Activated T-helper 2 cell treated with anti-CD3 and anti-CD28 coated beads, Interferon-gamma antibody, Interleukin-2, Interleukin-4, amounts not matched to agents 10 μg/mL and 5 μg/mL and 100 μg/mL, durations not matched to agents 14 hours and 24 hours and 36 hours (primary cell): ENCODE results near the gene MYOZ1. TPM values are rescaled to one million over a fixed set of nuclear protein-coding genes. Genes with fewer than 3 reads are reported as not detected.

Experiments used
- DNase-seq: peaks from one replicate; pipeline ENCODE4 v3.0.0; 2021; ENCODE audit warnings: low spot score
- H3K27ac Mint-ChIP-seq: one replicate; pipeline ENCODE4 v1.8.0; 2021; ENCODE audit warnings: mixed read lengths
- H3K27me3 Mint-ChIP-seq: one replicate; pipeline ENCODE4 v1.8.0; 2021; ENCODE audit warnings: low read depth, mixed read lengths
- H3K36me3 Mint-ChIP-seq: one replicate; pipeline ENCODE4 v1.8.0; 2021; ENCODE audit warnings: low read depth, mixed read lengths
- H3K4me1 Mint-ChIP-seq: one replicate; pipeline ENCODE4 v1.8.0; 2021; ENCODE audit warnings: low read depth, mixed read lengths
- H3K4me3 Mint-ChIP-seq: one replicate; pipeline ENCODE4 v1.8.0; 2021; ENCODE audit warnings: low read depth, mild to moderate bottlenecking, moderate library complexity, mixed read lengths
- H3K9me3 Mint-ChIP-seq: one replicate; pipeline ENCODE4 v1.8.0; 2021; ENCODE audit warnings: mixed read lengths
- intact Hi-C: fragments of 100-400 bp; cut with micrococcal nuclease; formaldehyde crosslinking; loops from one replicate; pipeline ENCODE4 v1.15.1; 2023
- total RNA-seq: library from RNA; stranded (reverse); gene quantifications from 2 replicates; pipeline ENCODE4 v1.2.3, GENCODE V29; 2022

MYOZ1 gene
- total RNA-seq, 1 donor from 2014 or later: not detected

DNA sequence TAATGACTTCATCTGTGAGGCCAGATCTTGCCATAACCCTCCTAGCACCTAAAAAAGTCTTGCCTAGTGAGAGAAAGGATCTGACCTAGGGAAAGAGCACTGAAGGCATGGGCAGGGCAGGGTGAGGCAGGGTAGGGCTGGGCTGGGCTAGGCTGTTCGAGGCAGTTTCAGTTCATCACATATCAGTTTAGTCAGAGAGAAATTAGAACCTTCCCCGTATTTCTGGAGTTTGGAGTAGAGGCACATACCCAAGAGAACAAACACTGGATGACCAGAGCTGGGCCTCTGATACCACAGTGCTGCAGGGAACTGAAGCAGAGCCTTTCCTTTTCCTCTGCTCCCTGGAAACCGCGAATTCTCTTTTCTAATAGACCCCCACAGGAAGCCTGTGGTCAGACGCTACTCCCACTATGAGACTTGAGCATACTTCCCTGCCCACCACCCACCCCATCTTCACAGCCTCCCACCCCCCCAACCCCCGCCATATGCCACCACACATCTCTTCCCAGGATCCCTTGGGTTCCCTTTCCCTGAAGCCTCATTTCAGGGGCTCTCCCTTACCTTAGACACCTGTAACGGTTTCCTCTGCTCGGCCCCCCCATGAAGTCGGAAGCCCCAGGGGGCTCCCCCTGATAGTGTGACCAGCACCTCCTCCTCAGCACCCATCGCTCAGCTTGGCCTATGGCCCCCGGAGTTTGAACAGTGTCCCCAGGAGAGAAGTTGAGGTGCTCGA is 14.1 kb upstream of the MYOZ1 start:
- intact Hi-C loops: no loop called here
- Mint-ChIP-seq H3K9me3 (no peaks in the 10 kb centered on the region), H3K4me1 (peaks cover 6% of the 10 kb centered on the region), H3K27ac (no peak overlapping the region), H3K36me3 (no peaks in the 10 kb centered on the region), H3K4me3 (no peak overlapping the region), H3K27me3 (no peaks in the 10 kb centered on the region)
- DNase-seq: no peak

DNA sequence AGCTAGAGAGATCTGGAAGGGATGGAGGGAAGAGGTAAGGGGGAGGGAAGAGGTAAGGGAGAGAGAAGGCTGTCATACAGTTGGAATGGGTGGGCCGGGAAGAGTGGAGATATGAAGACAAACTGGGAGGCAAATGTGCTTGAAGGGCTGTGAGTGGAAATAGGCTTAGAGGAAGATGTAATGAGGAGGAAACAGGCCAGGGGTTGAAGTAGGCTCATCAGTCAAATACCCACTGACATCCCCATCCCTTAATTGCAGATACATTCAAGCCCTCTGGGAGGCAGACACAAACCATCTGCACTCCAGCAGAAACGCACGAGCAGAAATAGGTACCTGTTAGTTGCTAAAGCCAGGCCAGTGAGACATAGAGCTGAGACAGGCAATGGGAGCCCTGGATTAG is 12.4 kb upstream of the MYOZ1 start:
- intact Hi-C loops: no loop called here
- peaks cover 6% of the 10 kb centered on the region for H3K4me1 Mint-ChIP-seq

DNA sequence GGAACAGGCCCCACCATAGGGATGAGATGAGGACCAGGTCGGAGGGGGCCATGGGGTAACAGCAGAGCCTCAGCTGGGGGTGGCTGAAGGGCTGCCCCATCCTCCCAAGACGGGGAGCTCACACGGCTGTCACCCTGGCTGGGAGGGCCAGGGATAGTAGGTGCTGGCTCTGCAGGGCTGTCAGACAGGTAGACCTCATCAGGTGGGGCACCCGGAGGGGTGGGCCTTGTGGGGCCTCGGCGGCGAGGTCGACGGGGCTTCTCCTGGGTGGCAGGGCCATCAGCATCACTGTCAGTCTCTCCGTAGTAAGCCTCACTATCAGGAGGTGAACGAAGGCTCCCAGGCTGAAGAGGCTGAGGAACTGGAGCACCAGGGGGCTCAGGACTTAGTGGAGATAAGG is 11.9 kb upstream of the MYOZ1 start:
- Mint-ChIP-seq H3K27ac (no peak overlapping the region), H3K27me3 (no peaks in the 10 kb centered on the region), H3K36me3 (no peaks in the 10 kb centered on the region), H3K4me3 (no peak overlapping the region), H3K9me3 (no peaks in the 10 kb centered on the region), H3K4me1 (peaks cover 6% of the 10 kb centered on the region)
- intact Hi-C loops: no loop called here
- no peak for DNase-seq

More for the DNA sequence above, 12.4 kb upstream of the MYOZ1 start:
- Mint-ChIP-seq H3K9me3 (no peaks in the 10 kb centered on the region), H3K27me3 (no peaks in the 10 kb centered on the region), H3K4me3 (no peak overlapping the region), H3K36me3 (no peaks in the 10 kb centered on the region), H3K27ac (no peak overlapping the region)
- DNase-seq: no peak

DNA sequence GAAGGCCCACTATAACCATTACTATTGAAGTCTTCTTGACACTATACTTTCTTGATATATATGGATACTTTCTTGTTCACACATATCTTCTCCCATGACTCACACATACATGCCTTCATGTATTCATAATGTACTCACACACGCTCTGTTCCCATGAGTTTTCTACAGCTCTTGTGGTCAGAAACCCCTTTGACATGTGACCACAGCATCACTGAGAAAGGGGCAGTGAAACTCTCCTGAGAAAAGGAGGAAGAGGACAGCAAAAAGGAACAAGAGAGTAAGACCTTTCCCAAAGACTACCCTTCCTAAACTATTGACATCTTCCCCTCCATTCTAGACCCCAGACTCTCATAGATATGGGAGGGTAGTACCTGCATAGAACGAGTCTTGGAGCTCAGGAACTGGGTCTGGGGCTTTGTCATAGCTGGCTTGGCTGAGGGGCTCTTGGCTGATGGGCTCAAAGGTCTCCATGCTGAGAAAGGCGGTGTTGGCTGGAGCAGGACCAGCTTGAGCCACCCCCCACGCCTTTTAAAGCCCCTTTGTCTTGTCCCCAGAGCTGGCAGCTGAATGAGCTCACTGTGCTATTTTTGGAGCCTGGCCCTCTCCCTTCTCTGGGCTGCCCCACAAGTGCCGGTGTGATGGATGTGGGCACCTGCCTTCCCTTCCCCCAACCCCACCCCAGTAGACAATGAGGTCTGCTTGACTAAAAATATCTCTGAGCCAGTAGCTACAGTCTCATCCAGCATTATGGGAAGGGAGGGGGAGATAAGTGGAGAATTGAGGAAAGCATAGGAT is 9.5 kb upstream of the MYOZ1 start:
- Mint-ChIP-seq H3K9me3 (no peaks in the 10 kb centered on the region), H3K27ac (no peak overlapping the region), H3K4me1 (peaks cover 6% of the 10 kb centered on the region), H3K27me3 (no peaks in the 10 kb centered on the region), H3K4me3 (no peak overlapping the region), H3K36me3 (no peaks in the 10 kb centered on the region)
- no peak for DNase-seq
- intact Hi-C loops: no loop called here

DNA sequence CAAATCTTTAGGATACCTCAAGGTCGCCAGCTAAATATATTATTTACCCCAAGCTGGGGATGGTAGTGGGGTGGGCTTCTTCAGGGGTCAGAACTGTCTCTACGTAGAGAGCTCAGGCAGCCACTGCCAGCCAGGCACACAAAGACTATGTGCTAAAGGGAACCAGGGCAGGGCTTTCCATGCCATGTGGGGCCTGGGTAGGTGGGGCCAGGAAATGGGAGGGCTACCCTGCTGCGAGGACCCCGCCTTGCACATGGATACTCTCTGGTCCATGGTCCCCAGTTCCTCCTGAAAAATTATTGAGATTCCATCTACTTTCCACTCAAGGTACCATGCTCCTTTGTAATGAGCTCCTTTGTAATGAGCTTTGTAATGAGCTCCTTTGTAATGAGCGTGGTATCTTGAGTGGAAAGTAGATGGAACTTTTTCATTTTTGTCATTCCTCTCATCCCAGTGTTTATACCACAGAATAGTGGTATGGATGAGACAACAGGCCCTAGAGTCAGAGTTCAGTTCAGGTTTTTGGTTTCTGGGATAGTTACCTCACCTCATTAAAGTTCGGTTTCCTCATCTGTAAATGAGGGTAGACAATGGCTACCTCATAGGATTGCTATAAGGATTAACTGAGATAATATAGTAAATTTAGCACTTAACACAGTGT is 8.7 kb upstream of the MYOZ1 start:
- H3K27ac Mint-ChIP-seq: no peak overlapping the region
- H3K4me3 Mint-ChIP-seq: no peak overlapping the region
- DNase-seq: no peak
- H3K9me3 Mint-ChIP-seq: no peaks in the 10 kb centered on the region
- H3K36me3 Mint-ChIP-seq: no peaks in the 10 kb centered on the region
- peaks cover 7% of the 10 kb centered on the region for H3K4me1 Mint-ChIP-seq
- H3K27me3 Mint-ChIP-seq: peaks cover 3% of the 10 kb centered on the region
- intact Hi-C loops: loop anchor here (10.0 kb wide), 1 partner anchor 295 kb away; the partner anchor contains the start of gene CFAP70

DNA sequence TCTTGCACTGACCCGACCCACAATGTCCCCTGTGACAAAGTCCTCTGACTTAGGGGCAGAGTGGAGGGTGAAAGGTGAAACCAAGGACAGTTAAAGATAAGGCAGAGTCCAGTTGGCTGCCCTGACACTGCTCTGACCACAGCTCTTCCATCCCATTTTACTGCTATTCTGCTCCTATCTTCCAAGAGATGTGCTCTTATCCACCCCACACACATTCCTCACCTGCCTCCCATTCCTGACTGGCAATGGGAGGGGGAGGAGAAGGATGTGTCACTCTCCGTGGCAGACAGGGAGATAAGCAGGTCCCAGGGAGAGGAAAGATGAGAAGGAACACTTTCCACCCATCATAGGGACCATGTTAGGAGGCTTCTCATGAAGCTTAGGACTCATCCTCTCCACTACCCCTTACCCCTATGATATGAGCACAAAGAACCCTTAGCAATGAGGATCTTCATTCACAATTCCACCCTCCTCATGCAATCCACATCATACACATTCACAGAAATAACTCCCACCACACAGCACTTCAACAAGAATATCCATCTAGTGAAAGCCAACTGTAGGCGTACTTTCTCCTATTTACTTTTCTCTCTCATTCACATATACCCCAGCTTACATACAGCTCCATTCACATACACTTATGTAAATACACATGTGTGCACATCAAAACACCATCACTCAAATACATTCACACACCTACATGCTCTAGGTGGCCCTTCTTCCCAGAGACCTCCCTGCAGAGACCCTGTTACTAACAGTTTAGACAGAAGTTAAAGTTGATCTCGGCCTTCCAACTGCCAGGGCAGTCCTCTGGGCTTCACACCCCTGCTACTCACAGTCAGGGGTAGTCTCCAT is 7.9 kb upstream of the MYOZ1 start:
- peaks cover 6% of the 10 kb centered on the region for H3K27me3 Mint-ChIP-seq
- H3K4me1 Mint-ChIP-seq: peaks cover 16% of the 10 kb centered on the region
- no peak overlapping the region for H3K27ac Mint-ChIP-seq
- no peaks in the 10 kb centered on the region for H3K36me3 Mint-ChIP-seq
- intact Hi-C loops: loop anchor here (10.0 kb wide), 1 partner anchor 294 kb away; the partner anchor contains the start of gene CFAP70
- no peak overlapping the region for H3K4me3 Mint-ChIP-seq
- no peak for DNase-seq
- no peaks in the 10 kb centered on the region for H3K9me3 Mint-ChIP-seq

DNA sequence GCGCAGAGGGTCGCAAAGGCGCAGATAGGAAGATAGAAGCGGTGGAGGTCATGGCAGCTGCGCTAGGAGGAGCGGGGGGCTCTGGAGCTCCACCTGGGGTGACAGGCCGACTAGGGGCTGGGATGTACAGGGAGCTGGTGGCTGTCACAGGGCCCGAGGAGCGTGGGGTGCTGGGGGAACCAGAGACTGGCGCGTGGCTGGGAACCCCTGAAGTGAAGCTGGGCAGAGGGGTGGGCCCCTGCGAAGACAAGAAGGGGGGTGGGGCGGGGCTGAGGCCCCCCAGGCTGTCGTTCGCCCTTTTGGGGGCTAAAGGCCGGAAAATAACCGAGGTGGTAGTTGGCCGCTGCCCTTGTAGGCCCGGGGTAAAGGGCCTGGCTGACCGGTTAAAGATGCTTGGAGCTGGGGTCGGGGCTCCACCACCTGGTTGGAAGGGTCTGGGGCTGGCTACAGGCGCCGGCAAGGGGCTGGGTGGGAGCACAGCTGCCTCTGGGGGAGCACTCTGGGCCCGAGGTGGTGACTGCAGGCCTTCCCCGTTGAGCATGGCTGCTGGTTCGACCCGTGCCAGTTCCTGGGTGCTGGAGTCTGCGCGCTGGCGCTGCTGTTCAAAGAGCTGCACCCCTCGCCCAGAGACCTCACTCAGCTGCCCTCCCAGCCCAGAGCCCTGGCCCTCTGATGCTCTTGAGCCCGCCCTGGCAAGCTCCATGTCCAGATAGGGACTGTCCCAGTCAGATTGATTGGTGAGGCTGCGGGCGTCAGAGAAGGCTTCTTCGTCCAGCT is 6.8 kb upstream of the MYOZ1 start:
- DNase-seq: no peak
- Mint-ChIP-seq H3K36me3 (no peaks in the 10 kb centered on the region), H3K27me3 (peaks cover 6% of the 10 kb centered on the region), H3K27ac (no peak overlapping the region), H3K4me1 (peaks cover 22% of the 10 kb centered on the region), H3K9me3 (no peaks in the 10 kb centered on the region), H3K4me3 (peak overlapping the region; percentile 56)
- intact Hi-C loops: loop anchor here (10.0 kb wide), 1 partner anchor 293 kb away; the partner anchor contains the start of gene CFAP70

DNA sequence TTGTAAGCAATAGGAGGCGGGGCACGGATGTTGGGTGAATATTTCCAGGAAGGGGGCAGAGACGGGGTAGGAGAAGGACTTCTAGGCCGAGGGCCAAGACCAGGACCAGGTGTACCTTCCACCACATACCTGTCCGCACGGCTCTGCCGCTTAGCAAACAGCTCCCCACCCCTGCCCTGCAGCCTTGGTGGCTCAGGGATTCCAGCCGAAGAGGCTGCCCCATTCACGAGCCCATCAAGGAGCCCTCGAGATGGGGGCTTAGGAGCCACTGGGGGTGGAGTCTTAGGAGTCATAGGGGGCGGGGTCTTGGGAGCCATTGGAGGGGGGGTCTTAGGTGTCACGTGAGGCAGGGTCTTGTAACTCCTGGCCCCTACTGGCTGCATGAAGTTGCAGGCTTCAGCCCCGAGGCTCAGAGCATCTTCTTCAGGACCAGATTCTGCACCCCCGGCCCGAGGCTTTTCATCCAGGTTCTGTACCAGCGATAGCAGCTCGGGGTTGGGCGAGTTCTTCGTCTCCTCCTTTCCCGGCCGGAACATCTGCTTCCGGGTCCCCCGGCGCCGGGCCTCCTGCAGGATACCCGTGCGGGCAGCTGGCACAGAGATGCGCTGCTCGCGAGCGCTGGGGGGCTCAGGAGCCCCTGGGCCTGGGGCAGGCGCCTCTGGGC is 6.1 kb upstream of the MYOZ1 start:
- intact Hi-C loops: loop anchor here (10.0 kb wide), 1 partner anchor 293 kb away; the partner anchor contains the start of gene CFAP70
- H3K4me1 Mint-ChIP-seq: peaks cover 22% of the 10 kb centered on the region
- DNase-seq: no peak
- peaks cover 6% of the 10 kb centered on the region for H3K27me3 Mint-ChIP-seq
- H3K36me3 Mint-ChIP-seq: no peaks in the 10 kb centered on the region
- H3K27ac Mint-ChIP-seq: no peak overlapping the region
- no peaks in the 10 kb centered on the region for H3K9me3 Mint-ChIP-seq
- peak overlapping the region; percentile 56 for H3K4me3 Mint-ChIP-seq

DNA sequence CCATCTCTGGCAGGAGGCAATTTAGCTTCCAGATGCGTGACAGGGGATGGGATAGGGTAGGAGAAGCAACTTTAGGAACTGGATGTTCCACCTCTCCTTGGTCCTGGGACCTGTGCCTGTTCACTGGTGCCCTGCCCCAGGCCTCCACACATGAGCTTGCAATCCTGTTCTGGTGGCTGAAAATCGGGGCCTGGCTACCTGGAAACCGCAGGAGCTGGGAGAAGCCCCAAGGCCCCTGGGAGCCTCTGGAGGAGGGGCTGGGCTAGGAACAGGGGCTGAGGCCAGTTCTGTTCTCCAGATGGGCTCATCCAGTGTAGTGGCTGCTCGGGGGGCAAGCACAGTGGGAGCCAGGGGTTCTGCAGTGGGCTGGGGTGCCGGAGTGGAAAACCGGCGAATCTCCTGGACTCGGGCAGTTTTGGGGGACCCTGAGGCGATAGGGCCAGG is 5.3 kb upstream of the MYOZ1 start:
- Mint-ChIP-seq H3K4me3 (no peak overlapping the region), H3K27ac (no peak overlapping the region), H3K36me3 (no peaks in the 10 kb centered on the region), H3K27me3 (peaks cover 6% of the 10 kb centered on the region), H3K4me1 (peaks cover 22% of the 10 kb centered on the region), H3K9me3 (no peaks in the 10 kb centered on the region)
- intact Hi-C loops: loop anchor here (10.0 kb wide), 1 partner anchor 292 kb away; the partner anchor contains the start of gene CFAP70
- DNase-seq: no peak

DNA sequence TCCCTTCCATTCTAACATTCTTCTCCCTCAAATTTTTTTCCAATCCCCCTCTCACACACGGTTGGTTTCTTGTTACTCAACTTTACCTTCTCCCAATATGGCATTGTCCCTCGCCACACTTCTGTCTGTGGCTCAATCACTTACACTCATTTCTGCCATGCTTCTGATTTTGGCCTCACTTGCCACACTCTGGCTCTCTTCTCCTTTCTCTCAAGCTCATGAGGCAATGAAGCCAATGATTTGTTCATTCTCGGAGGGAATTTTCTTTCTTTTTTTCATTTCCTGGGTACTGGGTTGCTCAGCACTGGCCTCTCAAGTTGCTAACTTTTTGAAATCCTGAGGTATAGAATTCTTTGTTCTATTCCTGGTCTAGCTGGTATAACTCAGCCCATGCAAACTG is 4.0 kb upstream of the MYOZ1 start:
- peaks cover 20% of the 10 kb centered on the region for H3K4me1 Mint-ChIP-seq
- DNase-seq: no peak

DNA sequence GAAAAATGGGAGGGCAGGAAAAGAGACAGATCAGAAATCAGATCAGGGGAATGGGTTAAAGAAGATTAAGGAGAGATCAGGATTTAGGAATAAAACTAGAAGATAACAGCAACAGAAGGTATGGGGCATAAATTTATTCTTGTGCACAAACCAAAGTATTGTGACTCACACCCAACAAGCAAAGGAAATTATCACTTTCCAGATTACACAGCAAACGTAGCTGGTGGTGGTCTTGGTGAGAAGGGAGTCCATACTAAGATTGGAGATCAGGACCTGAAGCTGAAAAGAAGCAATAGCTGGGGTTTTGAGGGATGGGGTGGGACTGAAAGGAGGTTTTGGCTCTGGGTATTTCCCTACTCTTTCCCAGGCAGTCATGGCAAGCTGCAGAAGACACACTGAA is 3.5 kb upstream of the MYOZ1 start:
- Mint-ChIP-seq H3K36me3 (no peaks in the 10 kb centered on the region), H3K4me3 (no peak overlapping the region), H3K27me3 (peaks cover 6% of the 10 kb centered on the region), H3K4me1 (peaks cover 20% of the 10 kb centered on the region), H3K27ac (no peak overlapping the region), H3K9me3 (no peaks in the 10 kb centered on the region)
- intact Hi-C loops: loop anchor here (1.0 to 10.0 kb wide), 3 partner anchors 115 to 380 kb away; partner anchors contain the start of gene CFAP70
- no peak for DNase-seq

More for the DNA sequence above, 4.0 kb upstream of the MYOZ1 start:
- peaks cover 6% of the 10 kb centered on the region for H3K27me3 Mint-ChIP-seq
- no peaks in the 10 kb centered on the region for H3K9me3 Mint-ChIP-seq
- no peaks in the 10 kb centered on the region for H3K36me3 Mint-ChIP-seq
- H3K4me3 Mint-ChIP-seq: no peak overlapping the region
- no peak overlapping the region for H3K27ac Mint-ChIP-seq
- intact Hi-C loops: loop anchor here (2.0 to 10.0 kb wide), 2 partner anchors 290 to 380 kb away; partner anchors contain the start of gene CFAP70
